ENCODE measurements around the gene ZNF521. TPM values are rescaled to one million over a fixed set of nuclear protein-coding genes. Genes with fewer than 3 reads are reported as not detected.

The ZNF521 gene
- polyA plus RNA-seq, 1 experiment, result 25.9 TPM

DNA sequence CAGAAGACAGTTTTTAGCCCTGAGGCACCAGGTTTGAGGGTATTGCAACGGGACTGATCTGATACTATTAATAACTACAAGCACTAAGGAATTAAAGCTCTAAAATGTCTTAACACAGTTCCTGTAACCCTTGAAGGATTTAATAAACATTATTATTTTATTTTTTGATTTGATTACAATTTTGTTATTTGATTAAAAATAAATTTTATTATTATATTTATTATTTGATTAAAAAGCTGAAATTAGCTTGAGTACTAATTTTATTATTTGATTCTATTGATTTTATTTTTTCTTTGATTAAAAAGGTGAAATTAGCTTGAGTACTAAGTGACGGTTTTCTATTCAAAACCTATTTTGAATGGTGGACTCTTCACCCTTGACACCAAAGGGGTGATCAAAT, 307.3 kb downstream of the ZNF521 start:
- no peak overlapping the region for H3K4me3 ChIP-seq (ENCODE audit: low read depth, low read length)
- peaks cover 7% of the 10 kb centered on the region for H3K27me3 ChIP-seq (ENCODE audit: control insufficient read depth, insufficient read depth, low read length)
- ChIA-PET POLR2A (no interaction called here), CTCF (no interaction called here)
- no peaks in the 10 kb centered on the region for H3K9me3 ChIP-seq (ENCODE audit: control insufficient read depth, insufficient read depth, low read length)
- no peak for DNase-seq (ENCODE audit: low read depth, low spot score)
- TF ChIP-seq, protein P1, sequence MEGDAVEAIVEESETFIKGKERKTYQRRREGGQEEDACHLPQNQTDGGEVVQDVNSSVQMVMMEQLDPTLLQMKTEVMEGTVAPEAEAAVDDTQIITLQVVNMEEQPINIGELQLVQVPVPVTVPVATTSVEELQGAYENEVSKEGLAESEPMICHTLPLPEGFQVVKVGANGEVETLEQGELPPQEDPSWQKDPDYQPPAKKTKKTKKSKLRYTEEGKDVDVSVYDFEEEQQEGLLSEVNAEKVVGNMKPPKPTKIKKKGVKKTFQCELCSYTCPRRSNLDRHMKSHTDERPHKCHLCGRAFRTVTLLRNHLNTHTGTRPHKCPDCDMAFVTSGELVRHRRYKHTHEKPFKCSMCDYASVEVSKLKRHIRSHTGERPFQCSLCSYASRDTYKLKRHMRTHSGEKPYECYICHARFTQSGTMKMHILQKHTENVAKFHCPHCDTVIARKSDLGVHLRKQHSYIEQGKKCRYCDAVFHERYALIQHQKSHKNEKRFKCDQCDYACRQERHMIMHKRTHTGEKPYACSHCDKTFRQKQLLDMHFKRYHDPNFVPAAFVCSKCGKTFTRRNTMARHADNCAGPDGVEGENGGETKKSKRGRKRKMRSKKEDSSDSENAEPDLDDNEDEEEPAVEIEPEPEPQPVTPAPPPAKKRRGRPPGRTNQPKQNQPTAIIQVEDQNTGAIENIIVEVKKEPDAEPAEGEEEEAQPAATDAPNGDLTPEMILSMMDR (IDR thresholded peaks at IDR 0.05; ENCODE audit: low read depth, low read length), result no peak
- H3K27ac ChIP-seq (ENCODE audit: low read depth, low read length), result no peak overlapping the region

DNA sequence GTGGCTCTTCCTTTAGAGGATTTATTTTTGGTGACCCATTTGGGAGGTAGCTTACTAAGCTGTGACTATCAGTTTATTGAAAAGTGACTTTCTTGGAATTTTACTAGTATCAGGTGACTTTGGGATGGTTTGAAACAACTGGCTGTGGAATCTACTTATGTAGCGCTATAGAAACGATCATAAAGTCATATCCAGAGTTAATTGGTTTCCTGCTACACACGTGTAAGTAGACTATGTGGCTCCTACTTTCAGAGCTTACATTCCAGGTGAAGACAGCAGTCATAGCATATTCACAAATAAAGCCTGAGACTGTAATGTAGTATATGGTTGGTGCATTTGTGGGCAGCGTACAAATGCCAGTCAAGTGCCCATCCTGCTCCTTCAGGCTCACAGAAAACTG, 308.9 kb downstream of the ZNF521 start:
- H3K27me3 ChIP-seq (ENCODE audit: control insufficient read depth, insufficient read depth, low read length), result peaks cover 5% of the 10 kb centered on the region
- ChIA-PET CTCF (no interaction called here), POLR2A (no interaction called here)
- H3K27ac ChIP-seq (ENCODE audit: low read depth, low read length), result no peak overlapping the region
- DNase-seq (ENCODE audit: low read depth, low spot score), result no peak
- no peaks in the 10 kb centered on the region for H3K9me3 ChIP-seq (ENCODE audit: control insufficient read depth, insufficient read depth, low read length)
- H3K4me3 ChIP-seq (ENCODE audit: low read depth, low read length), result no peak overlapping the region
- TF ChIP-seq, protein P1 (IDR thresholded peaks at IDR 0.05; ENCODE audit: low read depth, low read length), result no peak

DNA sequence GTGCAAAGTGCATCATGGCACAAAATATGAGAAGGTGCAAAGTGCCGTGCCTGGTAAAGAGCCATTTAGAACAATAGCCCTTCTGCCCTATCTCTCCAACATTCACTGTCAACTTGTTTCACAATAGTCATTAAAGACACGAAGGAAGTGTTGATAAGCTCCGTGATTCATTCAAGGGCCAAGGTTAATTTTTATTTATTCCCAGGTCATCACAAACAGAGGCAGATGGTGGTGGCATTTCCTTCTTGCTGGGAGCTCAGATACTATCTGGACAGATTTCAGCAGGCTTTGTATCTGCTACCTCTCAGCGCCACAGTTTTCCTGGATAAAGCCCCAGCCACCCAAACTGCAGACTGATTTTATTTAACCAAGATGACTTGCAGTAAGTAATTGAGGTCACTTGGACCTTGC, 309.3 kb downstream of the ZNF521 start:
- peaks cover 5% of the 10 kb centered on the region for H3K27me3 ChIP-seq (ENCODE audit: control insufficient read depth, insufficient read depth, low read length)
- H3K27ac ChIP-seq (ENCODE audit: low read depth, low read length), result no peak overlapping the region
- CTCF ChIA-PET, result no interaction called here
- H3K9me3 ChIP-seq (ENCODE audit: control insufficient read depth, insufficient read depth, low read length), result no peaks in the 10 kb centered on the region
- no peak for DNase-seq (ENCODE audit: low read depth, low spot score)
- POLR2A ChIA-PET, result no interaction called here
- no peak overlapping the region for H3K4me3 ChIP-seq (ENCODE audit: low read depth, low read length)
- TF ChIP-seq, protein P1 (IDR thresholded peaks at IDR 0.05; ENCODE audit: low read depth, low read length), result no peak

DNA sequence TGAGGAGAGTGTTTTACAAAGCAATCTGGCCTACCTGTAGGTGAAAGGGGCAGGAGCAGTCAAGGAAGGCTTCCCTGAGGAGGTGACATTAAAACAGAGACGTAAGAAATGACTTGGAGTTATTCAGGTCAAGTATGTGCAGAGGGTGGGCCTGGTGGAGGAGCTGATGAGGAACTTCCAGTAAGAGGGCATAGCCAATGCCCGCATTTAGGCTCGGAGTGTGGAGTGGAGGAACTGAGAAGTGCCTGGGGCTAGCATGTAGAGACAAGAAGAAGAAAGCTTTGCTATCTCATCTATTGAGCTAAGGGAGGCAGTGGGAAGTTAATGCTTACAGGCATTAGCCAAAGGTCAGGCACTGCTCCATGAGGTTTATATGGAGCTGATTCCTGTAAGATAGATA, 312.2 kb downstream of the ZNF521 start:
- Histone ChIP-seq H3K9me3 (ENCODE audit: control insufficient read depth, insufficient read depth, low read length) (no peaks in the 10 kb centered on the region), H3K4me3 (ENCODE audit: low read depth, low read length) (no peak overlapping the region), H3K27me3 (ENCODE audit: control insufficient read depth, insufficient read depth, low read length) (peaks cover 3% of the 10 kb centered on the region), H3K27ac (ENCODE audit: low read depth, low read length) (no peak overlapping the region)
- CTCF ChIA-PET, result interaction anchor here (0.8 kb wide), 1 partner anchor 13 kb away, joined by 3 read pairs; no protein-coding TSS in a partner anchor
- DNase-seq (ENCODE audit: low read depth, low spot score), result no peak
- TF ChIP-seq, protein P1 (IDR thresholded peaks at IDR 0.05; ENCODE audit: low read depth, low read length), result no peak
- POLR2A ChIA-PET, result interaction anchor here (0.7 kb wide), 1 partner anchor 163 kb away, joined by 3 read pairs; no protein-coding TSS in a partner anchor

DNA sequence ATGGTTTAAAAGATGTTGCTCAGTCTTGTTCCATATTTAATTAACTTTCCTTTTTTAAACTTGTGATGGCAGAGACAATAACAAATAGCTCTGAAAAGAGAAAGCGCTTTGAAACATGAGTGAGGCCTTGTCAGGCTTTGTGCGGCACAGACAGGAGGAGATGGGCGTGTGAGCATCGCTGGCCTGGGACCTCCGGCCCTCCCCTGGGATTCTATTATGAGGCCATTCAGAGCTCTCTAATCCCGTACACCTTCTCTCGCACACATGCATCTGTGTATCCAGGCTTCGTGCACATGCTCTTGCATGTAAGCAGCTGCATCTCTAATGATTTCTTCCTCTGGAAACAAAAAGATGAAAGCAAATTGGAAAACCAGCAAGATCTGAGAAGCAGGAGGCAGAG, 313.7 kb downstream of the ZNF521 start:
- Histone ChIP-seq H3K27me3 (ENCODE audit: control insufficient read depth, insufficient read depth, low read length) (peaks cover 8% of the 10 kb centered on the region), H3K9me3 (ENCODE audit: control insufficient read depth, insufficient read depth, low read length) (no peaks in the 10 kb centered on the region), H3K27ac (ENCODE audit: low read depth, low read length) (no peak overlapping the region), H3K4me3 (ENCODE audit: low read depth, low read length) (no peak overlapping the region)
- ChIA-PET POLR2A (no interaction called here), CTCF (no interaction called here)
- no peak for DNase-seq (ENCODE audit: low read depth, low spot score)
- TF ChIP-seq, protein P1 (IDR thresholded peaks at IDR 0.05; ENCODE audit: low read depth, low read length), result no peak

Measured in AG04450 (cell line).